ENCODE data around the gene MAPK11. TPM values are rescaled to one million over a fixed set of nuclear protein-coding genes. Genes with fewer than 3 reads are reported as not detected.
A peak's percentile ranks its signal among the peaks of the same experiment; 100 is the strongest.

The MAPK11 gene
- total and polyA plus RNA-seq, 9 of the 15 experiments (the other 6 are each of a cell fraction or from before 2014, with no cell fraction given) = 0.06 to 14.6 (median 5.3) TPM

DNA sequence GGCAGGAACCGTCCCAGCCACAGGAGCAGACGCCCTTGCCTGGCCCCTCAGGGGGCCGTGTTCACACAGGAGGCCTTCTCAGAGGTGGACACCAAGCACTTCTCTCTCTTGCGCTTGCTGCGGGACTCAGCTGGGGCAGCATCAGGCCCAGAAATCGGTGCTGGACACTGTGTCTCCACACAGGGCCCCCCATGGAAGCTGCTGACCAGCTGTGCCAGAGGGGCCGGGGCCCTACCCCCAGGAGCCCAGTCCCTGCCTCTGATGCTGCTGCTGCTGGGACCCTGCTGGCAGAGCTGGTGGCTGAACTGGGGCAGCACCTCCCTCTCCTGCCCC is 33.3 kb upstream of the MAPK11 start (continued):
- no peak for TF ChIP-seq ETV5 (CRISPR knock-in tag; IDR thresholded peaks at IDR 0.05; ENCODE audit: low read depth)
- no peak for TF ChIP-seq IRF2 (CRISPR knock-in tag; IDR thresholded peaks at IDR 0.05)
- TF ChIP-seq TAL1 (IDR thresholded peaks at IDR 0.05) = no peak
- TF ChIP-seq, protein P1, sequence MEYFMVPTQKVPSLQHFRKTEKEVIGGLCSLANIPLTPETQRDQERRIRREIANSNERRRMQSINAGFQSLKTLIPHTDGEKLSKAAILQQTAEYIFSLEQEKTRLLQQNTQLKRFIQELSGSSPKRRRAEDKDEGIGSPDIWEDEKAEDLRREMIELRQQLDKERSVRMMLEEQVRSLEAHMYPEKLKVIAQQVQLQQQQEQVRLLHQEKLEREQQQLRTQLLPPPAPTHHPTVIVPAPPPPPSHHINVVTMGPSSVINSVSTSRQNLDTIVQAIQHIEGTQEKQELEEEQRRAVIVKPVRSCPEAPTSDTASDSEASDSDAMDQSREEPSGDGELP (CRISPR knock-in tag; IDR thresholded peaks at IDR 0.05; ENCODE audit: borderline replicate concordance) = no peak
- no peak for TF ChIP-seq ZNF253 (CRISPR knock-in tag; conservative IDR thresholded peaks at IDR 0.05)
- TF ChIP-seq FUS (optimal IDR thresholded peaks at IDR 0.05; ENCODE audit: low read depth, low read length) = no peak
- no peak for TF ChIP-seq ZNF644 (tag; IDR thresholded peaks at IDR 0.05; ENCODE audit: low read depth)

DNA sequence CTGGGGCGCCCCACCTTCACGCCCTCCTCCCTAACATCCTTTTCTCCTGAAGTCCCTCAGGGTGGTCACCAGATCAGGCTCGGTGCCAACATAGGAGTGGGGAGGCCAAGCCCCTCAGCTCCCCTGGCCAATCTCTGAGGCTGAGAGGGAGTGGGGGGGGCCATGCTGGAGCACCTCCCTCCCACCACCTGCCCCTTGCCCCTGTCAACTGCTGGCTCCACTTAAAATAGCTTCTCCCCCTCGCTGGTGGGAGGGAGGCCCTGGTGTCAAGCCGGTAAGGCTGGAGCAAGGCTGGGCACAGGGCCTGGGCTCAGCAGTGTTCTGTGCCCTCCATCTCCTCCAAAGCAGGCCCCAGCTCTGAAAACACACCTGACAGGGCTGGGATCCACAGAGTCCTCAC is 32.4 kb upstream of the MAPK11 start:
- Histone ChIP-seq H3K79me2 (ENCODE audit: control insufficient read depth, insufficient read depth, low read length) (peaks cover 59% of the 10 kb centered on the region), H3K36me3 (ENCODE audit: control insufficient read depth, insufficient read depth, low read length) (no peaks in the 10 kb centered on the region), H3K27ac (ENCODE audit: extremely low read depth, low read depth, low read length) (no peak overlapping the region), H3K27me3 (ENCODE audit: control insufficient read depth in 2 of 2, insufficient read depth in 2 of 2, low read length in 2 of 2) (no peaks in the 10 kb centered on the region), H3K9me1 (ENCODE audit: control insufficient read depth, insufficient read depth, low read length) (no peaks in the 10 kb centered on the region), H4K20me1 (replicated peaks; ENCODE audit: control insufficient read depth, insufficient read depth, low read length) (no peaks in the 10 kb centered on the region), H3K4me1 (replicated peaks in 1 of 2; ENCODE audit: control insufficient read depth in 2 of 2, insufficient read depth in 2 of 2, low read length in 2 of 2) (peaks cover 26 to 89% of the 10 kb centered on the region in 2 experiments), H3K4me3 (no peak overlapping the region), H3K9ac (ENCODE audit: insufficient read depth in 1 of 2, low read depth in 2 of 2, low read length in 2 of 2) (peak overlapping the region in 1 of 2 experiments; percentile 78; a peak in 2 of 4 replicates), H2AFZ (ENCODE audit: low read depth, low read length) (no peak overlapping the region), H3K4me2 (ENCODE audit: insufficient read depth, low read length) (no peak overlapping the region), H3K9me3 (replicated peaks; ENCODE audit: control insufficient read depth, insufficient read depth, low read depth, low read length) (no peaks in the 10 kb centered on the region)
- FAIRE-seq (no peak), DNase-seq (ENCODE audit: extremely low read depth in 1 of 4, low spot score in 3 of 4) (no peak), ATAC-seq (no peak)
- TF ChIP-seq BRCA1 (IDR thresholded peaks at IDR 0.05) = no peak
- no peak for TF ChIP-seq BRCA1 (CRISPR knock-in tag; IDR thresholded peaks at IDR 0.05)
- TF ChIP-seq, protein P2, sequence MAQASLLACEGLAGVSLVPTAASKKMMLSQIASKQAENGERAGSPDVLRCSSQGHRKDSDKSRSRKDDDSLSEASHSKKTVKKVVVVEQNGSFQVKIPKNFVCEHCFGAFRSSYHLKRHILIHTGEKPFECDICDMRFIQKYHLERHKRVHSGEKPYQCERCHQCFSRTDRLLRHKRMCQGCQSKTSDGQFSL (CRISPR knock-in tag; IDR thresholded peaks at IDR 0.05) = 0 out of 2 replicates have a peak, but pooled peaks have one; percentile 41
- TF ChIP-seq, protein P2 (tag; IDR thresholded peaks at IDR 0.05) = no peak
- WGBS (ENCODE audit: insufficient coverage, low coverage, missing lambda C conversion rate) = 68% methylated on average over 4 of the region's 5 CpGs
- intact Hi-C loops (cut with micrococcal nuclease) = no loop called here
- POLR2A ChIA-PET = interaction anchor here (1.8 kb wide), 1 partner anchor 8 kb away, joined by 6 read pairs; no protein-coding TSS in a partner anchor
- BruUV-seq (replicated peaks) = no TSS peak
- in situ Hi-C loops (cut with MboI) = no loop called here
- CTCF ChIA-PET (ENCODE audit: low intra/inter-chr PET ratio) = no interaction called here

Data from K562 (cell line).